Transverse colon (tissue), 3 donors: ENCODE data around the gene CNTD1.

Experiments
- EP300 ChIP-seq: sonication (generic); formaldehyde crosslinking; IDR thresholded peaks from one replicate; pipeline ENCODE4 v1.6.1; 2017; ENCODE audit warnings: antibody characterized with exemption, low read depth
- POLR2A ChIP-seq: fragments of 450-650 bp; IDR thresholded peaks from one replicate; pipeline ENCODE4 v1.6.1; 2016; ENCODE audit warnings: antibody characterized with exemption, mild to moderate bottlenecking, moderate library complexity
- TF ChIP-seq, protein P1 (sequence below), 5 experiments: fragments of 200-600 bp in 3 of 5; fragments of 450-650 bp in 2 of 5; sonication (generic) in 3 of 5; IDR thresholded peaks; 1 replicate in 2 of 5; 2 replicates in 3 of 5; pipeline ENCODE4 v1.5.1; 2016 to 2017; ENCODE audit warnings: antibody characterized with exemption in 5 of 5, inconsistent platforms in 3 of 5, mild to moderate bottlenecking in 2 of 5, moderate library complexity in 1 of 5

DNA sequence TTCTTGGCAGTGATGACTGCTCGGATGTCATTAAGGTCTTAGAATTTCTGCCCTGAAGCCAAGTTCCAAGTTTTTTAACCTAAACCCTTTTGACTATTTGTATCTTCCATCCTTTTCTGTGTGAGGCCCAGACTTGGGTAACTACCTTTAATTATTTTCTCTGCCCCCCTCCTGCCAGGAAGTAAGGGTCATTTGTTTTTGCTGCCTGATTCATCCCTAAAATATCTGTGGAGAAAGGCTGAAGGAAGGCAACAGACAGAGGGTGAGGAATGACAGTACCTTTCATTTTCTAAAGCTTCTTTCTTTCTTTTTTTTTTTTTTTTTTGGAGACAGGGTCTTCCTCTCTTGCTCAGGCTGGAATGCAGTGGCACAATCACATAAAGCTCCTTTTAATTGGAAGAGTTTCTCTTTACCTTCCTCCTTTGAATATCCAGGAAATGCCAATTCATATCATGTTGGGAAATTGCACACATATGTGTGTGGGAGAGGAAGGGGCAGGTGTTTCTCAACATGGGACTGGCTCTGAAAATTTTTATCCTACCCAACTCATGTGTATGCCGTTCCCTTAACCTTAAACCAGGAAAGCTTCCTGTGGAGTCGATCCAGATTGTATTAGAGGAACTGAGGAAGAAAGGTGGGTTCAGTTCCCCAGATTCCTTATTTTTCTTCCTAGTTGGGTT is 24.5 kb upstream of the CNTD1 start:
- TF ChIP-seq, protein P1, sequence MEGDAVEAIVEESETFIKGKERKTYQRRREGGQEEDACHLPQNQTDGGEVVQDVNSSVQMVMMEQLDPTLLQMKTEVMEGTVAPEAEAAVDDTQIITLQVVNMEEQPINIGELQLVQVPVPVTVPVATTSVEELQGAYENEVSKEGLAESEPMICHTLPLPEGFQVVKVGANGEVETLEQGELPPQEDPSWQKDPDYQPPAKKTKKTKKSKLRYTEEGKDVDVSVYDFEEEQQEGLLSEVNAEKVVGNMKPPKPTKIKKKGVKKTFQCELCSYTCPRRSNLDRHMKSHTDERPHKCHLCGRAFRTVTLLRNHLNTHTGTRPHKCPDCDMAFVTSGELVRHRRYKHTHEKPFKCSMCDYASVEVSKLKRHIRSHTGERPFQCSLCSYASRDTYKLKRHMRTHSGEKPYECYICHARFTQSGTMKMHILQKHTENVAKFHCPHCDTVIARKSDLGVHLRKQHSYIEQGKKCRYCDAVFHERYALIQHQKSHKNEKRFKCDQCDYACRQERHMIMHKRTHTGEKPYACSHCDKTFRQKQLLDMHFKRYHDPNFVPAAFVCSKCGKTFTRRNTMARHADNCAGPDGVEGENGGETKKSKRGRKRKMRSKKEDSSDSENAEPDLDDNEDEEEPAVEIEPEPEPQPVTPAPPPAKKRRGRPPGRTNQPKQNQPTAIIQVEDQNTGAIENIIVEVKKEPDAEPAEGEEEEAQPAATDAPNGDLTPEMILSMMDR (IDR thresholded peaks at IDR 0.05): no peak
- TF ChIP-seq POLR2A (no peak), EP300 (no peak)
